ENCODE data around the gene PTPRM. TPM values are rescaled to one million over a fixed set of nuclear protein-coding genes. Genes with fewer than 3 reads are reported as not detected.

Gene PTPRM
- total and polyA plus RNA-seq, 4 donors: 61.1 to 146 (median 87.5) TPM

GRCh38 chr18:7813131-7813530 is 246.0 kb downstream of the PTPRM start:
- no peak overlapping the region for H3K4me3 ChIP-seq
- peaks cover 3 to 20% (median 6%) of the 10 kb centered on the region in 4 donors for H3K9me3 ChIP-seq (ENCODE audit: control insufficient read depth in 4 of 4, insufficient read depth in 3 of 4, low read length in 3 of 4)
- no peaks in the 10 kb centered on the region for H3K27me3 ChIP-seq (ENCODE audit: control insufficient read depth in 3 of 3, insufficient read depth in 3 of 3, low read length in 2 of 3)
- DNase-seq (no peak), ATAC-seq (ENCODE audit: insufficient read depth, low FRiP score) (no peak)
- 89 to 94% methylated on average over 5 of the region's 5 CpGs for WGBS, 2 donors
- H3K27ac ChIP-seq (ENCODE audit: low read depth in 1 of 2, low read length in 1 of 2): peak overlapping the region in 1 of 2 donors; percentile 61
- peaks cover 0 to 26% (median 0%) of the 10 kb centered on the region in 5 donors for H3K4me1 ChIP-seq (ENCODE audit: control insufficient read depth in 5 of 5, insufficient read depth in 5 of 5, low read length in 5 of 5)
- no peak for TF ChIP-seq CTCF (IDR thresholded peaks at IDR 0.05; ENCODE audit: control extremely low read depth, extremely low read depth)
- peaks cover 0 to 3% (median 0%) of the 10 kb centered on the region in 4 donors for H3K36me3 ChIP-seq (ENCODE audit: control insufficient read depth in 4 of 4, insufficient read depth in 4 of 4, low read length in 4 of 4)
- no peak overlapping the region for H3K9ac ChIP-seq (ENCODE audit: insufficient read depth in 1 of 2, low read length in 2 of 2)

GRCh38 chr18:7814754-7815315 is 247.7 kb downstream of the PTPRM start:
- H3K4me3 ChIP-seq: no peak overlapping the region
- no peak overlapping the region for H3K27ac ChIP-seq (ENCODE audit: low read depth in 1 of 2, low read length in 1 of 2)
- no peak for ATAC-seq (ENCODE audit: insufficient read depth, low FRiP score)
- DNase-seq: no peak
- peaks cover 3 to 20% (median 6%) of the 10 kb centered on the region in 4 donors for H3K9me3 ChIP-seq (ENCODE audit: control insufficient read depth in 4 of 4, insufficient read depth in 3 of 4, low read length in 3 of 4)
- WGBS, 2 donors: 95 to 98% methylated on average over 5 of the region's 5 CpGs
- no peak overlapping the region for H3K9ac ChIP-seq (ENCODE audit: insufficient read depth in 1 of 2, low read length in 2 of 2)
- no peaks in the 10 kb centered on the region for H3K27me3 ChIP-seq (ENCODE audit: control insufficient read depth in 3 of 3, insufficient read depth in 3 of 3, low read length in 2 of 3)
- peaks cover 0 to 18% (median 0%) of the 10 kb centered on the region in 5 donors for H3K4me1 ChIP-seq (ENCODE audit: control insufficient read depth in 5 of 5, insufficient read depth in 5 of 5, low read length in 5 of 5)
- H3K36me3 ChIP-seq (ENCODE audit: control insufficient read depth in 4 of 4, insufficient read depth in 4 of 4, low read length in 4 of 4): peaks cover 0 to 3% (median 0%) of the 10 kb centered on the region in 4 donors
- TF ChIP-seq CTCF (IDR thresholded peaks at IDR 0.05; ENCODE audit: control extremely low read depth, extremely low read depth): no peak

GRCh38 chr18:7815787-7816186 is 248.7 kb downstream of the PTPRM start:
- ATAC-seq (ENCODE audit: insufficient read depth, low FRiP score): no peak
- WGBS, 2 donors: 97 to 100% methylated on average over 2 of the region's 2 CpGs
- no peak for DNase-seq
- Histone ChIP-seq H3K4me1 (ENCODE audit: control insufficient read depth in 5 of 5, insufficient read depth in 5 of 5, low read length in 5 of 5) (peaks cover 0 to 18% (median 0%) of the 10 kb centered on the region in 5 donors), H3K27ac (ENCODE audit: low read depth in 1 of 2, low read length in 1 of 2) (no peak overlapping the region), H3K27me3 (ENCODE audit: control insufficient read depth in 3 of 3, insufficient read depth in 3 of 3, low read length in 2 of 3) (no peaks in the 10 kb centered on the region), H3K36me3 (ENCODE audit: control insufficient read depth in 4 of 4, insufficient read depth in 4 of 4, low read length in 4 of 4) (peaks cover 0 to 3% (median 0%) of the 10 kb centered on the region in 4 donors), H3K4me3 (no peak overlapping the region), H3K9me3 (ENCODE audit: control insufficient read depth in 4 of 4, insufficient read depth in 3 of 4, low read length in 3 of 4) (peaks cover 3 to 20% (median 6%) of the 10 kb centered on the region in 4 donors), H3K9ac (ENCODE audit: insufficient read depth in 1 of 2, low read length in 2 of 2) (no peak overlapping the region)
- TF ChIP-seq CTCF (IDR thresholded peaks at IDR 0.05; ENCODE audit: control extremely low read depth, extremely low read depth): no peak

Measured in lung (tissue), 12 donors.